Measurements from ENCODE around the gene FBLN2.

Gene FBLN2

DNA sequence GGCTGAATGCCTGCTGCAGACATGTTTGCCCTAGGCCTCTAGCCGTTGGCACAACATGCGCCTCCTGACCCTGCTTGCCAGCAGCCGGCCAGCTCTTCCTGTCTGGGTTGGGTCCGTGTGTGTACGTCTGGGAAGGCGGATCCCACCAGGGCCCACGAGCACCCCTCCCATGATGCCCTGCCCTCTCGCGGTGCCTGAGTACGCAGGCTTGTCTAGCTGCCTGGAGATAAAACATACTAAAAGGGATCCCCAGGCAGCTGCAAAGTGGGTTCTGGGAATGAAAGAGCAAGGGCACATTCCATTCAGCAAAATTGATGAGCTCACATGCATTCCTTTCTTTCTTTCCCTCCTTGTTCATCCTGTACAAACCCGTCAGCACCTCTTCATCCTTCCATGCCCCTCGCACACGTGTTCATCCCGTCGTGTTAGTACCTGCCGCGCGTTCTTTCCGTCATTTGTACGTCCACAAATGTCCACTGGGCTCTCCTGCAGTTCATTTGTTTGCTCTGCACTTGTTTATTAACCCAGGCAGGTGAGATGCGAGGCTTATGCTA, 74.3 kb downstream of the FBLN2 start:
- no peaks in the 10 kb centered on the region for H3K27me3 ChIP-seq (ENCODE audit: insufficient read depth, poor library complexity, severe bottlenecking)
- H3K4me3 ChIP-seq (replicated peaks; ENCODE audit: insufficient read depth, low read length), result no peak overlapping the region
- H3K27ac ChIP-seq (replicated peaks), result no peak overlapping the region
- TF ChIP-seq, protein P1, sequence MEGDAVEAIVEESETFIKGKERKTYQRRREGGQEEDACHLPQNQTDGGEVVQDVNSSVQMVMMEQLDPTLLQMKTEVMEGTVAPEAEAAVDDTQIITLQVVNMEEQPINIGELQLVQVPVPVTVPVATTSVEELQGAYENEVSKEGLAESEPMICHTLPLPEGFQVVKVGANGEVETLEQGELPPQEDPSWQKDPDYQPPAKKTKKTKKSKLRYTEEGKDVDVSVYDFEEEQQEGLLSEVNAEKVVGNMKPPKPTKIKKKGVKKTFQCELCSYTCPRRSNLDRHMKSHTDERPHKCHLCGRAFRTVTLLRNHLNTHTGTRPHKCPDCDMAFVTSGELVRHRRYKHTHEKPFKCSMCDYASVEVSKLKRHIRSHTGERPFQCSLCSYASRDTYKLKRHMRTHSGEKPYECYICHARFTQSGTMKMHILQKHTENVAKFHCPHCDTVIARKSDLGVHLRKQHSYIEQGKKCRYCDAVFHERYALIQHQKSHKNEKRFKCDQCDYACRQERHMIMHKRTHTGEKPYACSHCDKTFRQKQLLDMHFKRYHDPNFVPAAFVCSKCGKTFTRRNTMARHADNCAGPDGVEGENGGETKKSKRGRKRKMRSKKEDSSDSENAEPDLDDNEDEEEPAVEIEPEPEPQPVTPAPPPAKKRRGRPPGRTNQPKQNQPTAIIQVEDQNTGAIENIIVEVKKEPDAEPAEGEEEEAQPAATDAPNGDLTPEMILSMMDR (IDR thresholded peaks at IDR 0.05; ENCODE audit: insufficient read depth, low read length), result no peak
- TF ChIP-seq SPI1 (IDR thresholded peaks at IDR 0.05; ENCODE audit: borderline replicate concordance, low read depth), result no peak
- TF ChIP-seq, protein P2, sequence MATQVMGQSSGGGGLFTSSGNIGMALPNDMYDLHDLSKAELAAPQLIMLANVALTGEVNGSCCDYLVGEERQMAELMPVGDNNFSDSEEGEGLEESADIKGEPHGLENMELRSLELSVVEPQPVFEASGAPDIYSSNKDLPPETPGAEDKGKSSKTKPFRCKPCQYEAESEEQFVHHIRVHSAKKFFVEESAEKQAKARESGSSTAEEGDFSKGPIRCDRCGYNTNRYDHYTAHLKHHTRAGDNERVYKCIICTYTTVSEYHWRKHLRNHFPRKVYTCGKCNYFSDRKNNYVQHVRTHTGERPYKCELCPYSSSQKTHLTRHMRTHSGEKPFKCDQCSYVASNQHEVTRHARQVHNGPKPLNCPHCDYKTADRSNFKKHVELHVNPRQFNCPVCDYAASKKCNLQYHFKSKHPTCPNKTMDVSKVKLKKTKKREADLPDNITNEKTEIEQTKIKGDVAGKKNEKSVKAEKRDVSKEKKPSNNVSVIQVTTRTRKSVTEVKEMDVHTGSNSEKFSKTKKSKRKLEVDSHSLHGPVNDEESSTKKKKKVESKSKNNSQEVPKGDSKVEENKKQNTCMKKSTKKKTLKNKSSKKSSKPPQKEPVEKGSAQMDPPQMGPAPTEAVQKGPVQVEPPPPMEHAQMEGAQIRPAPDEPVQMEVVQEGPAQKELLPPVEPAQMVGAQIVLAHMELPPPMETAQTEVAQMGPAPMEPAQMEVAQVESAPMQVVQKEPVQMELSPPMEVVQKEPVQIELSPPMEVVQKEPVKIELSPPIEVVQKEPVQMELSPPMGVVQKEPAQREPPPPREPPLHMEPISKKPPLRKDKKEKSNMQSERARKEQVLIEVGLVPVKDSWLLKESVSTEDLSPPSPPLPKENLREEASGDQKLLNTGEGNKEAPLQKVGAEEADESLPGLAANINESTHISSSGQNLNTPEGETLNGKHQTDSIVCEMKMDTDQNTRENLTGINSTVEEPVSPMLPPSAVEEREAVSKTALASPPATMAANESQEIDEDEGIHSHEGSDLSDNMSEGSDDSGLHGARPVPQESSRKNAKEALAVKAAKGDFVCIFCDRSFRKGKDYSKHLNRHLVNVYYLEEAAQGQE (IDR thresholded peaks at IDR 0.05; ENCODE audit: insufficient replicate concordance, low read depth), result no peak
- no peak for DNase-seq (ENCODE audit: low read depth in 1 of 2, low spot score in 1 of 2)

DNA sequence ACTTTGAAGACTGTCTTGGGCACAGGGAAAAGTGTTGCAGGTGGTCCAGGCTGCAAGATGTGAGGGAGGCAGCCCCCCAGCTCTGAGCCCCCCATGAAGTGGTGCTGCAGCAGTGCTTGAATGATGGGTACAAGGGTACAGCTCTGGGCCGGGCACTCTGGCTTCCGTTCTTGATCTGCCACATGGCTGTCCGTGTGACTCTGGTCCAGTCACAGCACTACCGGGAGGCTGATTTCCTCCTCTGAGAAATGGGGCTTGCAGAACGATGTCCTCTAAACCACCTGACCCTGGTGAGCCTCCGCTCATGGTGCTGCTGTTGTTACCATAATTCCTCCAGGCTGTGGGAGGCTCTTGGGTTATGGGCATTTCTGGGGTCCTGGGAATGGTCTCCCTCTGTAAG, 75.1 kb downstream of the FBLN2 start:
- TF ChIP-seq POLR2AphosphoS5 (IDR thresholded peaks at IDR 0.05; ENCODE audit: low read depth) (no peak), GABPA (IDR thresholded peaks at IDR 0.05; ENCODE audit: low read depth) (no peak), SPI1 (IDR thresholded peaks at IDR 0.05; ENCODE audit: borderline replicate concordance, low read depth) (no peak)
- TF ChIP-seq, protein P2 (IDR thresholded peaks at IDR 0.05; ENCODE audit: insufficient replicate concordance, low read depth), result no peak
- TF ChIP-seq, protein P1 (IDR thresholded peaks at IDR 0.05; ENCODE audit: insufficient read depth, low read length), result no peak
- Histone ChIP-seq H3K27ac (replicated peaks) (no peak overlapping the region), H3K27me3 (ENCODE audit: insufficient read depth, poor library complexity, severe bottlenecking) (no peaks in the 10 kb centered on the region), H3K4me3 (replicated peaks; ENCODE audit: insufficient read depth, low read length) (no peak overlapping the region)
- DNase-seq (ENCODE audit: low read depth in 1 of 2, low spot score in 1 of 2), result no peak

DNA sequence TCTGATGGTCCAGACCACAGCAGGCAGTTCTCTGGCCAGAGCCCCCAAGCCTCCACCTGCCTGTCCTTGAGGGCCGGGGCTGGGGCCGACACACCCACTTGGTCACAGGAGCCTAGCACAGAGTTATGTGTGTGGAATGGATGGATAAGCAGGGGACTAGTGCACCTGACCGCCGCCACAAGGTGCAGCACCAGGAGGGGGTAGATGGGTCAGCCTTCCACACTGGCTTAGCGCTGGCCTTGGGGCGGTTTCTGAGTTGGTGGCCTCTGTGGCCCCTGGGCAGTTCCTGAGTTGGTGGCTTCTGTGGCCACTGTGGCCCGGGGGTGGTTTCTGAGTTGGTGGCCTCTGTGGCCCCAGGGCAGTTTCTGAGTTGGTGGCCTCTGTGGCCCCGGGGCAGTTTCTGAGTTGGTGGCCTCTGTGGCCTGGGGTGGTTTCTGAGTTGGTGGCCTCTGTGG, 75.8 kb downstream of the FBLN2 start:
- Histone ChIP-seq H3K4me3 (replicated peaks; ENCODE audit: insufficient read depth, low read length) (no peak overlapping the region), H3K27ac (replicated peaks) (no peak overlapping the region), H3K27me3 (ENCODE audit: insufficient read depth, poor library complexity, severe bottlenecking) (no peaks in the 10 kb centered on the region)
- DNase-seq (ENCODE audit: low read depth in 1 of 2, low spot score in 1 of 2), result no peak
- TF ChIP-seq POLR2AphosphoS5 (IDR thresholded peaks at IDR 0.05; ENCODE audit: low read depth) (no peak), SPI1 (IDR thresholded peaks at IDR 0.05; ENCODE audit: borderline replicate concordance, low read depth) (no peak), GABPA (IDR thresholded peaks at IDR 0.05; ENCODE audit: low read depth) (no peak)
- TF ChIP-seq, protein P1 (IDR thresholded peaks at IDR 0.05; ENCODE audit: insufficient read depth, low read length), result no peak
- TF ChIP-seq, protein P2 (IDR thresholded peaks at IDR 0.05; ENCODE audit: insufficient replicate concordance, low read depth), result no peak

Data from HL-60 (cell line).